HFF-Myc (cell line): Measurements from ENCODE around the gene EXD2.
"Not testable (repeated sequence)": the region's sequence is repeated elsewhere in the genome, so short reads cannot be mapped to it uniquely, and the experiment has no call there.

ENCODE experiments used
- DNase-seq: peaks from one replicate; pipeline ENCODE4 v3.0.0-alpha.2; 2011; ENCODE audit warnings: low read depth; ENCODE audit errors: extremely low read depth
- H3K4me3 ChIP-seq: replicated peaks from 2 replicates; pipeline ENCODE4 v1.5.1; 2011; ENCODE audit warnings: low read depth, mild to moderate bottlenecking, control low read depth, low read length
- TF ChIP-seq, protein P1 (sequence below): IDR thresholded peaks from 2 replicates; pipeline ENCODE4 v1.5.1; 2012; ENCODE audit warnings: mild to moderate bottlenecking, low read depth, low read length, control low read depth; ENCODE audit errors: missing control alignments

The EXD2 gene

DNA sequence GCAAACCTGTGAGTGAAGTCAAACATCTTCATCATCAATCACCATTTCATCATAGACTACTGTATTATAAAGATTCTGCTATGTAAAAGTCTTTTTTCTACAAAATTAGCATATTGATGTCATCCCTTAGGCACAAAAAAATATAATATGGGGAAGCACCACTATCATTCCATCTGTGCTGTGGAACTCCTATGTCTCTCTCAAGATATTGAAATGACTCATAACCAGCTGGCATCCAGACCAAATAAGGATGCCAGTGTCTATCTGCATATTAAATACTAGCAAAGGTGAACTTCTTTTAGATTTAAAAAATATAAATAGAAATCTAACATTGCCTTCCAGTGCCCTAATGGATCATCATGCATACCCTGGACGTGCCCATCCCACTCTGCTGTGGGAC is 20.5 kb upstream of the EXD2 start:
- no peak for DNase-seq
- TF ChIP-seq, protein P1, sequence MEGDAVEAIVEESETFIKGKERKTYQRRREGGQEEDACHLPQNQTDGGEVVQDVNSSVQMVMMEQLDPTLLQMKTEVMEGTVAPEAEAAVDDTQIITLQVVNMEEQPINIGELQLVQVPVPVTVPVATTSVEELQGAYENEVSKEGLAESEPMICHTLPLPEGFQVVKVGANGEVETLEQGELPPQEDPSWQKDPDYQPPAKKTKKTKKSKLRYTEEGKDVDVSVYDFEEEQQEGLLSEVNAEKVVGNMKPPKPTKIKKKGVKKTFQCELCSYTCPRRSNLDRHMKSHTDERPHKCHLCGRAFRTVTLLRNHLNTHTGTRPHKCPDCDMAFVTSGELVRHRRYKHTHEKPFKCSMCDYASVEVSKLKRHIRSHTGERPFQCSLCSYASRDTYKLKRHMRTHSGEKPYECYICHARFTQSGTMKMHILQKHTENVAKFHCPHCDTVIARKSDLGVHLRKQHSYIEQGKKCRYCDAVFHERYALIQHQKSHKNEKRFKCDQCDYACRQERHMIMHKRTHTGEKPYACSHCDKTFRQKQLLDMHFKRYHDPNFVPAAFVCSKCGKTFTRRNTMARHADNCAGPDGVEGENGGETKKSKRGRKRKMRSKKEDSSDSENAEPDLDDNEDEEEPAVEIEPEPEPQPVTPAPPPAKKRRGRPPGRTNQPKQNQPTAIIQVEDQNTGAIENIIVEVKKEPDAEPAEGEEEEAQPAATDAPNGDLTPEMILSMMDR = no peak
- H3K4me3 ChIP-seq = no peak overlapping the region

DNA sequence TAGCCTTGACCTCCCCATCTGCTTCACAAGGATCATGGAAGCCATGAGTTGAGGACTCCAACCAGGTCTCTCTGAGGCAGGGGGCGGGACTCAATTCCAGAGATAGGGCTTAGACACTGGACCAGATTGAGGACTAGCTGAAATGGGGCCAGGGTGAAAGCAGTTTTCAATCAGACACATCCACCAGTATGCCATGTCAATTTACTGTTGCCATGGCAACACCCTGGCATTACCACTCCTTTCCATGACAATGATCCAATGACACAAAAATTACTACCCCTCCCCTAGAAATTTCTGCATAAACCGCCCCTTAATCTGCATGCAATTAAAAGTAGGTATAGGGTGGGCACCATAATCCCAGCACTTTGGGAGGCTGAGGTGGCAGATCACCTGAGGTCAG is 19.7 kb upstream of the EXD2 start:
- TF ChIP-seq, protein P1 = no peak
- DNase-seq = no peak
- no peak overlapping the region for H3K4me3 ChIP-seq

DNA sequence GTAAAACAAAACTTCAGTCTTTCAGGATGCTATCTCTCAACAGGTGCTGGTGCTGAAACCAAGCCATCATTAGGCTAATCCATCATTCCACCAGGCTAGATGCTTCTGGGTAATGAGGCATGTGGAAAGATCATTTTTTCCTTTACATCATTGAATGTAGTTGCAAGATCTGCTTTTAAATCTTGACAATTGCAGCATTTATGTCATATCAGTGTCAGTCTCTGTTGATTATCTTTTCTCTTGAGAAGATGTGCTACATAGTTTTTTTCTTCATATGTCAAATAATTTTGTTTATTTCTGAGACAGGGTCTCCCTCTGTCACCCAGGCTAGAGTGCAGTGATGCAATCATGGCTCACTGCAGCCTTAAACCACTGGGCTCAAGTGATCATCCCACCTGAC is 16.2 kb upstream of the EXD2 start:
- TF ChIP-seq, protein P1 = no peak
- no peak overlapping the region for H3K4me3 ChIP-seq
- no peak for DNase-seq

DNA sequence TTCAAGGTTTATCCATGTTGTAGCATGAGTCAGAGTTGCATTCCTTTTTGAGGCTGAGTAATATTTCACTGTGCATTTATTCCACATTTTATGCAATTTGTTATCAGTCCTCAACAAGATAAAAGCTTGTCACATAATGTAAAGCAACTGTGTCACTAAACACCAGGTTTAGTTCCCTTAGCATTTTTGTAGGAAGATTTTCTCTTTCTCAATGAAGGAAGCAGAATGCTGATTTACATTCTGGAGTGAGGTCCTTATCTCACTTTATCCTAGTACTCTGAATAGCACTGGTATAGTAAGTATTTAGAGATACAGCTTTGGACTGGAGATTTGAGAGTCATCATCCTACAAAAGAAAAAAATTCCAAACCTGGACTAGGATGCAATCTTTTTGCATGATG is 9.8 kb upstream of the EXD2 start:
- TF ChIP-seq, protein P1 = no peak
- no peak overlapping the region for H3K4me3 ChIP-seq
- DNase-seq = no peak

DNA sequence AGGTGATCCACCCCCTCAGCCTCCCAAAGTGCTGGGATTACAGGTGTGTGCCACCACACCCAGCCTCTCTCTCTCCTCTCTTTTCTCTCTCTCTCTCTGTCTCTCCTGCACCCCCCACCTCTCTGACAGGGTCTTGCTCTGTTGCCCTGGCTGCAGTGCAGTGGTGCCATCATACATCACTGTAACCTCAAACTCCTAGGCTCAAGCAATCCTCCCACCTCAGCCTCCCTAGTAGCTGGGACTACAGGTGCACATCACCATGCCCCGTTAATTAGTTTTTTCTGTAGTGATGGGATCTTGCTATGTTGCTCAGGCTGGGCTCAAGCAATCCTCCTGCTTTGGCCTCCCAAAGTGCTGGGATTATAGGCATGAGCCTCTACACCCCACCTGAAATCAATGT is 8.7 kb upstream of the EXD2 start:
- not testable (repeated sequence) for H3K4me3 ChIP-seq, DNase-seq

DNA sequence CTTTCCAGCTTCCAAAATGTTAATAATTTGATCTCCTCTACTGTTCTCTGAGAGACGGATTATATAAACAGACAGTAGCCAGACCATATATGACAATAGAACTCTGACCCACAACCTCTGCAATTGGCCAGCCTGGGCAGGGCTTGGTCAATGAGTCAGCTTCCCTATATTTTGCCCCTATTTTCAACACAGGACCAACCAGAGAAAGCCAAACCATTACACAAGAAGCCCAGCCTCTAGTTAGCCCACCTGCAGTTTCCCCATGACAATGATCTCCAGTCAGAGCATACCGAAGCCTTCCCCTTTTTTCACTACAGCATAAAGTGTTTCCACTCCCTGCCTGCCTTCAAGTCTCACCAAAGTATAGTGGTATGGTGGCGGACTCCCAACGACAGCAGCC is 7.6 kb upstream of the EXD2 start:
- no peak overlapping the region for H3K4me3 ChIP-seq
- no peak for DNase-seq
- TF ChIP-seq, protein P1 = no peak

DNA sequence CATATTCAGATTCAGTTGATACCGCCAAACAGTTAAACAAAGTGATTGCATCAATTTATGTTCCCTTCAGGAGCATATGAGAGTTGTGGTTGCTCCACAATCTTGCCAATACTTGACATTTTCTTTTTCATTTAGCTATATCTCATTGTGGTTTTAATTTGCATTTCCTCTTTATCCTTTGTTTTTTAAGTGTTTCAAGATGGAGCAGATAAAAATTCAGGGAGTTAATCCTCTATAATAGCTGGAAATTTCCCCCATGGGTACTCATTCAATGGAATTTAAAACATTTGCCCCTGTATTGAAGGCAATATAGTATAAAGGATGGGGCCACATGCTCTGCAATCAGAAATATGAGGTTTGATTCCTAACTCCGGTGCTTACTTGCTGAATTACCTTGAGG is 1.1 kb upstream of the EXD2 start:
- no peak overlapping the region for H3K4me3 ChIP-seq
- no peak for DNase-seq
- TF ChIP-seq, protein P1 = no peak
